Panc1 (cell line): ENCODE results near the gene XXYLT1. TPM values are rescaled to one million over a fixed set of nuclear protein-coding genes. Genes with fewer than 3 reads are reported as not detected.

Experiments
- ATAC-seq: fragments of 200-7000 bp; cut with Tn5 transposase; 2 replicates; pipeline ENCODE4 v1.9.1; 2020; ENCODE audit warnings: mild to moderate bottlenecking, moderate library complexity
- BruUV-seq: library from RNA; stranded (reverse); fragments of 400-500 nt; replicated peaks from 2 replicates; lab custom pipeline; 2021; lab: Mats Ljungman, UMichigan
- CTCF ChIA-PET: fragments of 300-600 bp; sonication (Branson Sonifier 250); formaldehyde crosslinking; loops from one replicate; lab custom pipeline; 2022; ENCODE audit warnings: antibody characterized with exemption; lab: Charles Lee
- POLR2A ChIA-PET: fragments of 300-600 bp; sonication (Branson Sonifier 250); formaldehyde crosslinking; loops from one replicate; lab custom pipeline; 2022; ENCODE audit warnings: antibody characterized with exemption; lab: Charles Lee
- DNase-seq: peaks from one replicate; pipeline ENCODE4 v3.0.0-alpha.2; 2010; ENCODE audit warnings: low read depth, low spot score
- H3K27ac ChIP-seq: 2 replicates; pipeline ENCODE4 v1.5.1; 2011; ENCODE audit warnings: mild to moderate bottlenecking, low read length, inconsistent platforms
- H3K27me3 ChIP-seq: fragments of 200-500 bp; sonication (Bioruptor generic); 2 replicates; pipeline ENCODE4 v1.6.0; 2014; ENCODE audit warnings: low read length, inconsistent platforms; ENCODE audit not compliant: control insufficient read depth, insufficient read depth
- H3K36me3 ChIP-seq: fragments of 200-500 bp; sonication (Bioruptor generic); 2 replicates; pipeline ENCODE4 v1.5.1; 2014; ENCODE audit warnings: inconsistent platforms, mild to moderate bottlenecking, low read length, moderate library complexity; ENCODE audit not compliant: control insufficient read depth, insufficient read depth
- H3K4me1 ChIP-seq: 2 replicates; pipeline ENCODE4 v1.5.1; 2011; ENCODE audit warnings: inconsistent platforms, mild to moderate bottlenecking, low read length, moderate library complexity; ENCODE audit not compliant: control insufficient read depth, insufficient read depth
- H3K4me3 ChIP-seq, 2 experiments: 2 replicates each; pipeline ENCODE4 v1.5.1; 2011 to 2012; ENCODE audit warnings: low read depth in 2 of 2, low read length in 2 of 2, mild to moderate bottlenecking in 2 of 2, inconsistent platforms in 1 of 2, moderate library complexity in 1 of 2
- H3K9me3 ChIP-seq: fragments of 200-500 bp; sonication (Bioruptor generic); 2 replicates; pipeline ENCODE4 v1.5.1; 2014; ENCODE audit warnings: low read depth, mild to moderate bottlenecking, inconsistent platforms, low read length, moderate library complexity; ENCODE audit not compliant: control insufficient read depth, insufficient read depth
- POLR2AphosphoS5 ChIP-seq: IDR thresholded peaks from 2 replicates; pipeline ENCODE4 v1.6.1; 2012; ENCODE audit warnings: mild to moderate bottlenecking, low read depth, low read length, moderate library complexity
- SIN3A ChIP-seq: IDR thresholded peaks from 2 replicates; pipeline ENCODE4 v1.6.1; 2012; ENCODE audit warnings: low read depth, mild to moderate bottlenecking, low read length, moderate library complexity, borderline replicate concordance; ENCODE audit not compliant: insufficient read depth
- TCF7L2 ChIP-seq: IDR thresholded peaks from 2 replicates; pipeline ENCODE4 v1.6.1; 2011; ENCODE audit warnings: mild to moderate bottlenecking, low read depth, low read length, inconsistent platforms
- in situ Hi-C: cut with HindIII; loops from 2 replicates; pipeline ENCODE4 v1.10.0; 2016; ENCODE audit warnings: low sequenced_read_pairs, low pct_unique_long_range_greater_than_20kb
- intact Hi-C: fragments of 100-400 bp; cut with micrococcal nuclease; formaldehyde crosslinking; loops from one replicate; pipeline ENCODE4 v1.10.0; 2022; ENCODE audit not compliant: unreplicated experiment
- total RNA-seq: library from RNA; stranded (reverse); gene quantifications from one replicate; pipeline ENCODE4 v1.2.1, GENCODE V29; 2021; ENCODE audit not compliant: unreplicated experiment
- TF ChIP-seq, protein P1 (sequence below), 2 experiments: IDR thresholded peaks; 2 replicates each; pipeline ENCODE4 v1.6.1; 2011 to 2012; ENCODE audit warnings: low read depth in 2 of 2, control low read depth in 1 of 2, low read length in 1 of 2, mild to moderate bottlenecking in 1 of 2, moderate library complexity in 1 of 2; ENCODE audit not compliant: insufficient read depth in 1 of 2
- TF ChIP-seq, protein P2 (sequence below): fragments of 450-650 bp; IDR thresholded peaks from 2 replicates; pipeline ENCODE4 v1.5.1; 2017; ENCODE audit warnings: mild to moderate bottlenecking

The XXYLT1 gene
- total RNA-seq, 1 experiment from 2014 or later, result 26.0 TPM

- Histone ChIP-seq H3K4me3 (no peak overlapping the region), H3K36me3 (no peaks in the 10 kb centered on the region), H3K27ac (peak overlapping the region; percentile 57; the same call in 1 of the 2 replicates), H3K9me3 (no peaks in the 10 kb centered on the region), H3K27me3 (no peaks in the 10 kb centered on the region), H3K4me1 (peaks cover 41% of the 10 kb centered on the region)
- intact Hi-C loops, result no loop called here
- DNase-seq (no peak), ATAC-seq (no peak)
- ChIA-PET CTCF (no interaction called here), POLR2A (no interaction called here)
- in situ Hi-C loops, result no loop called here
- TF ChIP-seq SIN3A (no peak), TCF7L2 (no peak), POLR2AphosphoS5 (no peak)
- TF ChIP-seq, protein P1, sequence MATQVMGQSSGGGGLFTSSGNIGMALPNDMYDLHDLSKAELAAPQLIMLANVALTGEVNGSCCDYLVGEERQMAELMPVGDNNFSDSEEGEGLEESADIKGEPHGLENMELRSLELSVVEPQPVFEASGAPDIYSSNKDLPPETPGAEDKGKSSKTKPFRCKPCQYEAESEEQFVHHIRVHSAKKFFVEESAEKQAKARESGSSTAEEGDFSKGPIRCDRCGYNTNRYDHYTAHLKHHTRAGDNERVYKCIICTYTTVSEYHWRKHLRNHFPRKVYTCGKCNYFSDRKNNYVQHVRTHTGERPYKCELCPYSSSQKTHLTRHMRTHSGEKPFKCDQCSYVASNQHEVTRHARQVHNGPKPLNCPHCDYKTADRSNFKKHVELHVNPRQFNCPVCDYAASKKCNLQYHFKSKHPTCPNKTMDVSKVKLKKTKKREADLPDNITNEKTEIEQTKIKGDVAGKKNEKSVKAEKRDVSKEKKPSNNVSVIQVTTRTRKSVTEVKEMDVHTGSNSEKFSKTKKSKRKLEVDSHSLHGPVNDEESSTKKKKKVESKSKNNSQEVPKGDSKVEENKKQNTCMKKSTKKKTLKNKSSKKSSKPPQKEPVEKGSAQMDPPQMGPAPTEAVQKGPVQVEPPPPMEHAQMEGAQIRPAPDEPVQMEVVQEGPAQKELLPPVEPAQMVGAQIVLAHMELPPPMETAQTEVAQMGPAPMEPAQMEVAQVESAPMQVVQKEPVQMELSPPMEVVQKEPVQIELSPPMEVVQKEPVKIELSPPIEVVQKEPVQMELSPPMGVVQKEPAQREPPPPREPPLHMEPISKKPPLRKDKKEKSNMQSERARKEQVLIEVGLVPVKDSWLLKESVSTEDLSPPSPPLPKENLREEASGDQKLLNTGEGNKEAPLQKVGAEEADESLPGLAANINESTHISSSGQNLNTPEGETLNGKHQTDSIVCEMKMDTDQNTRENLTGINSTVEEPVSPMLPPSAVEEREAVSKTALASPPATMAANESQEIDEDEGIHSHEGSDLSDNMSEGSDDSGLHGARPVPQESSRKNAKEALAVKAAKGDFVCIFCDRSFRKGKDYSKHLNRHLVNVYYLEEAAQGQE (IDR thresholded peaks at IDR 0.05; ENCODE audit: insufficient read depth in 1 of 2, low read depth in 2 of 2, low read length in 1 of 2), result no peak
- TF ChIP-seq, protein P2, sequence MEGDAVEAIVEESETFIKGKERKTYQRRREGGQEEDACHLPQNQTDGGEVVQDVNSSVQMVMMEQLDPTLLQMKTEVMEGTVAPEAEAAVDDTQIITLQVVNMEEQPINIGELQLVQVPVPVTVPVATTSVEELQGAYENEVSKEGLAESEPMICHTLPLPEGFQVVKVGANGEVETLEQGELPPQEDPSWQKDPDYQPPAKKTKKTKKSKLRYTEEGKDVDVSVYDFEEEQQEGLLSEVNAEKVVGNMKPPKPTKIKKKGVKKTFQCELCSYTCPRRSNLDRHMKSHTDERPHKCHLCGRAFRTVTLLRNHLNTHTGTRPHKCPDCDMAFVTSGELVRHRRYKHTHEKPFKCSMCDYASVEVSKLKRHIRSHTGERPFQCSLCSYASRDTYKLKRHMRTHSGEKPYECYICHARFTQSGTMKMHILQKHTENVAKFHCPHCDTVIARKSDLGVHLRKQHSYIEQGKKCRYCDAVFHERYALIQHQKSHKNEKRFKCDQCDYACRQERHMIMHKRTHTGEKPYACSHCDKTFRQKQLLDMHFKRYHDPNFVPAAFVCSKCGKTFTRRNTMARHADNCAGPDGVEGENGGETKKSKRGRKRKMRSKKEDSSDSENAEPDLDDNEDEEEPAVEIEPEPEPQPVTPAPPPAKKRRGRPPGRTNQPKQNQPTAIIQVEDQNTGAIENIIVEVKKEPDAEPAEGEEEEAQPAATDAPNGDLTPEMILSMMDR, result no peak
- BruUV-seq, result no TSS peak
These were observed 192.0 kb downstream of the XXYLT1 start for GRCh38 chr3:195078891-195079440.

- no peak for ATAC-seq
- intact Hi-C loops, result no loop called here
- in situ Hi-C loops, result no loop called here
- DNase-seq, result no peak
- CTCF ChIA-PET, result no interaction called here
- H3K9me3 ChIP-seq, result no peaks in the 10 kb centered on the region
- H3K36me3 ChIP-seq, result no peaks in the 10 kb centered on the region
- TF ChIP-seq SIN3A (no peak), TCF7L2 (no peak), POLR2AphosphoS5 (no peak)
- TF ChIP-seq, protein P2, result no peak
- TF ChIP-seq, protein P1 (IDR thresholded peaks at IDR 0.05; ENCODE audit: insufficient read depth in 1 of 2, low read depth in 2 of 2, low read length in 1 of 2), result no peak
- H3K4me3 ChIP-seq, result no peak overlapping the region
- BruUV-seq, result no TSS peak
- peaks cover 33% of the 10 kb centered on the region for H3K4me1 ChIP-seq
- no peaks in the 10 kb centered on the region for H3K27me3 ChIP-seq
- H3K27ac ChIP-seq, result peak overlapping the region; percentile 14
- POLR2A ChIA-PET, result no interaction called here
These were observed 193.1 kb downstream of the XXYLT1 start for GRCh38 chr3:195077611-195078540.
